Astrocyte of the spinal cord (primary cell): ENCODE measurements around the gene KIF5C.

Source experiments
- DNase-seq: peaks from one replicate; pipeline ENCODE4 v3.0.0; 2011; ENCODE audit warnings: low read depth, low spot score
- H3K4me3 ChIP-seq: 2 replicates; pipeline ENCODE4 v1.5.1; 2011; ENCODE audit warnings: low read depth, mild to moderate bottlenecking, low read length, moderate library complexity
- CTCF ChIP-seq: IDR thresholded peaks from 2 replicates; pipeline ENCODE4 v1.5.1; 2012; ENCODE audit warnings: low read depth, mild to moderate bottlenecking, low read length, inconsistent platforms
- in situ Hi-C: cut with HindIII; loops from 2 replicates; pipeline ENCODE4 v1.10.0; 2017; ENCODE audit warnings: low sequenced_read_pairs

The KIF5C gene

DNA sequence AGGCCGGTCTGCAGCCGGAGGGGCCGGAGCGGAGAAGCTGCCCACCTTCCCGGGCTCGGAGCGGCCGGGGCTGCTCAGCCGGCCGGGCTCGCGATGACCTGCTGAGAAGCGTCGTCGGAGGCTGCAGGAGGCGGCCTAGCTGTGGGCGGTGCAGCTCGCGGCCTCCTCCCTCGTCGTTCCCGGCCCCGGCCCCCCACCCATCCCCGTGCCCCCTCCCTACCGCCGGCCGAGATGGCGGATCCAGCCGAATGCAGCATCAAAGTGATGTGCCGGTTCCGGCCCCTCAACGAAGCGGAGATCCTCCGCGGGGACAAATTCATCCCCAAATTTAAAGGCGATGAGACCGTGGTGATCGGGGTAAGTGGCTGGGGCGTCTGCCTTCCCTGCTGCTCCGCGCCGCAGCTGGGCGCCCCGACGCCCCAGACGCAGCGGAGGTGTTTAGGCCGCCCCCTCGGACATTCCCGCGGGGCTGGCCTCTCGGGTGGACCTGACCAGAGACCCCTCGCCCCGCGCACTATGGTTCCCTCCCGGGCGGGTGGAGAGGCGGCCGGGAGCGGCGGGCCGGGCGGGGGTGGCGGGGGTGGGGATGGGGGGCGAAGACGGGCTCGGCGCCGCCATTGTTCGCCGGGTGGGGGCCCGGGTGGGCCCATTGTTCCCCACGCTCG lies 492 bp downstream of the KIF5C start:
- in situ Hi-C loops, result no loop called here
- H3K4me3 ChIP-seq, result peak overlapping the region; percentile 12
- no peak for TF ChIP-seq CTCF
- no peak for DNase-seq

GRCh38 chr2:148876202-148876594 lies 1.2 kb downstream of the KIF5C start:
- no peak for TF ChIP-seq CTCF
- in situ Hi-C loops, result no loop called here
- DNase-seq, result no peak
- no peak overlapping the region for H3K4me3 ChIP-seq

DNA sequence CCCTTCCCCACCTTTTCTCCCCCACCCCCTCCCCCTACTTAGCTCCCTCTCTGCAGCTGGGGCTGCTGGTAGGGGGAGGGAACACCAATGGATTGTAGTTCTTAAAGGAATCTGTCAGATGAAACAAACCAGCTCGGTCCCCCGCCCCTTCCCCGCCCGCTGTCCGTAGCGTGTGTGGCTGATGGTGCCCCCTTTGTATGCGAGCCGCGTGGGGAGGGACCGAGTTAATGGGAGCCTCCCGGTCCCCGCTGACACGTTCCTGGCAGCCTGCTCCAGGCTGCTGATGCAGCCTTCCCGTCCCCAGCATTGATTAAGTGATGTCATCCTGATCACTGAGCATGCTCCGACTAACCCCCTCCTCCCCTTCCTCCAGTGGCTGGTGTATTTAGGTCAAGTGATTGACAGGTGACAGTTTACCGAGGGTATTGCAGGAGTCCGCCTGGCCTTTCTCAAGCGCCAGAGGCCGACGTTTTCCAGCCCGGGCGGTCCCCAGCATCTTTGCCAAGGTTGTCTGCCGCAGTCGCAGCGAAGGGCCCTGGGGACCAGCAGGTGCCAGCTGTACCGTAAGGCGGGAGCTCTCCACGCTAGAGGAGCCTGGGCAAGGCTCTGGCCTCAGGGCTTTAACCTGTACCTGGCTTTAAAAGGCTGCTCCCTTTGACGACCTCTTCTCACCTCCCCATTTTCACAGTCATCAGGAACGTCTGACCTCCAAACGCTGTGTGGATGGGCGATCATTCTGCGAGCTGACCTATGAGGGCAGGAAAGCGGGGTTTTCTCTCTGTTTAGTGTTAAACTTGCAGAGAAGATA lies 1.8 kb downstream of the KIF5C start:
- DNase-seq, result no peak
- H3K4me3 ChIP-seq, result no peak overlapping the region
- no peak for TF ChIP-seq CTCF
- in situ Hi-C loops, result no loop called here

- no peak overlapping the region for H3K4me3 ChIP-seq
- no peak for TF ChIP-seq CTCF
- no peak for DNase-seq
- in situ Hi-C loops, result no loop called here
Measured at GRCh38 chr2:148877403-148877740, 2.3 kb downstream of the KIF5C start.

- no peak for DNase-seq
- in situ Hi-C loops, result no loop called here
- no peak for TF ChIP-seq CTCF
- no peak overlapping the region for H3K4me3 ChIP-seq
Measured at GRCh38 chr2:148880636-148881035, 5.6 kb downstream of the KIF5C start.

GRCh38 chr2:148882051-148882450 lies 7.0 kb downstream of the KIF5C start:
- no peak overlapping the region for H3K4me3 ChIP-seq
- no peak for TF ChIP-seq CTCF
- in situ Hi-C loops, result no loop called here
- DNase-seq, result no peak
